GM18909 (cell line): ENCODE results near the gene FBLN5.

Source experiments
- ATAC-seq: cut with Tn5 transposase; IDR thresholded peaks from one replicate; pipeline ENCODE4 v1.9.1; 2021; ENCODE audit warnings: mild to moderate bottlenecking; ENCODE audit not compliant: unreplicated experiment, poor library complexity

Gene FBLN5

DNA sequence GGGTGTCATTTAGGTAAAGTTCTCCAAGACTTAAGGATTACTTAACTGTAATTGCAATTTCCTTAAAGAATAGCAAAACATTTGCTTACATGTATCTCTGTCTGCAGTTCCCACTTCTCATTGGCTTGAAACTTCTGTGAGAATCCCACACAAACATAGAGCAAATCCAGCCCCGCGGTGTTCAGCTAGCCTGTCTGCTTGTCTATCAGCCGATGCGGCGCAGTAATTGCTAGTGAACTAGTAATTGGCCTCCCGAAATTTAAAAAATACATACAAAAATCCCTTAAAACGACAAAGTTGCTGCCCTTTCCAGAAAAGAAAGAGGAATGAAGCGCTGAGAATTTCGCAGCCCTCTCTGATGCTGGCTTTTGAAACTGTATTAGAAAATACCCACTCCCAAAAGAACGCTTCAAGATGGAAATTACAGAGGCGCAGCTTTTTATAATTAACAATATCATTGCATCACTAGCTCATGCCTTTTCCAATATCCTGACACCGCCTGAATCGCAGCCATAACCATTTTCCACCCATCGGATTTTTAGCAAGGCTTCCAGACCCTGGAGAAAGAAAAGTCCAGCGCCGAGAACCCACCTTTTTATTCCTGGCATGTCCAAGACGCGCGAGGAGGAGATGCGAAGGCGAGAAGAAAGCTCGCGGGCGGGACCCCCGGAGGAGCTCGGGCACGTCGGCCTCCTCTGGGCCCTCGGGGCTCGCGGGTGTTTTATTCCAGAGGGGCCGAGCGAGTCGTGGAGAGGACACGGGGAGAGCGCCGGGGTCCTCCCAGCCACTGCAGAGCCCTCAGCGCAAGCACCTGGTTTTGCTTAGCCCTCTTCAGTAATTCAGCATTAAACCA is 646 bp downstream of the FBLN5 start:
- ATAC-seq = no peak

DNA sequence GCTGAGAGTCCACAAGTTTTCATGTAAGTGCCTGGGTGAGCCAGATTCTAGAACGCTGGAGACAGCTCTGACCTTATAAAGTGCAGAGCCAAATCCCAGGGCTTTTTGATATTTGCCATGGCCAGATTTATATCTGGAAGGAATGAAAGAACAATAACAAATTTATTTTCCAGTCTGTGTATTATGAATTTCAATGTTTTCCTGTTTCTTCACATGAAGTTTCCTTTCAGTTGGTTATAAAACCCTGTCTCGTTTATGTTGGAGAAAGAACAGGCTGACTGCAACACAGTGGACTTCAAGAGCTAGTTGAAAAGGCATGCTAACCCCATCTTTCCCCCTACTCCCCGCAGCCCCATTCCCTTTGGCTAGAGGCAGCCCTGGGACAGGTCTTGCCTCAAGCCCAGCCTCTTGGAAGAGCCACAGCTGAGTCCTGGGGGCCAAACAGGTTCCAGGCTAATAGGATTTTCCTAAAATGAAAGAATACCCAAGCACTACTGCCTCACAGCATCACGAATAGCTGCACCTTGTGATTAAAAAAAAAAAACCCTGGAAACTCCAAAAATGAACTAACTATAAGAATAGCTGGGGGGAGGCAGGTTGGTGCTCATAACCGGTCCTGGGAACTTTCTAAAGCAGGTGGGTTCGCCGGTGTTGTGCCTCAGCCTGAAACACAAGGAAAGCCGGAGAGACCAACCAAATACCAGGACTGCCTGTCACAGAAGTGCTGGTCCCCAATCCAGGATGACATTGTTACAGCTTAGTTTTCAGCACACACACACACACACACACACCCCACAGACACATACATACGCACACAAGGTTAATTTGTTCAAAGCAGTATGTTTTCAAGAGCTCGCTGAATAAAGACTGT is 1.5 kb downstream of the FBLN5 start:
- ATAC-seq = no peak

DNA sequence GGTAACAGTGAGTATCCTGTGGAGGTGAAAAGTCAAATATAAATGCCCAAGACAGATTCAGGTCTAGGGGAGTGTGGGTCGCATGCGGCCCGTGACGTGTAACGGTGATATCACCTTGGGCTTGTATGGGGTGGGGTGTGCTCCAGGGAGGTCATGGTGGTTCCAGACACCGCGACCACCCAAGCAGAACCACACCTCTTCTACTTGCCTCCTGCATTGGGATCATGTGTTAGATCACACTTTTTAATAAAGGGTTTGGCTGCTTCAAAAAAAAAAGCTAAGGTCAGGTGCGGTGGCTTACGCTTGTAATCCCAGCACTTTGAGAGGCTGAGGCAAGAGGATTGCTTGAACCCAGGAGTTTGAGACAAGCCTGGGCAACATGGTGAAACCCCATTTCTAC is 4.5 kb downstream of the FBLN5 start:
- ATAC-seq = no peak

DNA sequence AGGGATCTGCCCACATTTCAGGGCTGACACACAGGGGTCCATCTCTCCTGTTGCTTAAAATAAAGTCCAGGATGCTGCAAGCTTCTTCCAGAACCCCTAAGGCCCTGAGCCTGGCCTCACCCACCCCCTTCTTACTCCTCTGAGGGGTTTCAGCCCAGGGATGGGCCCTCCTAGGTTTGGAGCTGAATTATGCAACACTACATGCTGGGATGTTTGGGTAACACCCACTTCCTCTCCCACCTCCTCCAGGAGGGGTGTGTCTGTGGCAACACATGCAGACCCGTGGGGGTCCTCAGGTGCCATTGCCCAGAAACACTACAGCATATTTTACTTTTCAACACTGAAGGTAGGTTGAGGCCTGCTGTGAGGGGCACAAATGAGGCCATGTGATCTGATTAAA is 5.4 kb downstream of the FBLN5 start:
- no peak for ATAC-seq

DNA sequence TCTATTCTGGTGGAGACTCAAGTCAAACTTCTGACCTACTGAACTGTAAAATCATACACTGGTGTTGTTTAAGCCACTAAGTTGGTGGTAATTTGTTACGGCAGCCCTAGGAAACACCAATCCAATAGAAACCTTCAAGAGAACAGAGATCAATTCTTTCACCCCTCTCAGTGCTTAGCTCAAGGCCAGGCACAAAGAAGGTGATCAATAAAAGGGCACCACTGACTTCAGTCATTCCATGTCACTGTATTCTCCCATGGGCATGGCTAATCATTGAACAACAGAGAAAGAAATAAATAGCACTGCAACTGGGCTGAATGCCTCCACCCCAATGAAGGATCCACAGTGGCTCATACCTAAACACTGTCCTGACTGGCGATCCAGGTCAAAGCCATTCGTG is 7.3 kb downstream of the FBLN5 start:
- ATAC-seq = no peak

DNA sequence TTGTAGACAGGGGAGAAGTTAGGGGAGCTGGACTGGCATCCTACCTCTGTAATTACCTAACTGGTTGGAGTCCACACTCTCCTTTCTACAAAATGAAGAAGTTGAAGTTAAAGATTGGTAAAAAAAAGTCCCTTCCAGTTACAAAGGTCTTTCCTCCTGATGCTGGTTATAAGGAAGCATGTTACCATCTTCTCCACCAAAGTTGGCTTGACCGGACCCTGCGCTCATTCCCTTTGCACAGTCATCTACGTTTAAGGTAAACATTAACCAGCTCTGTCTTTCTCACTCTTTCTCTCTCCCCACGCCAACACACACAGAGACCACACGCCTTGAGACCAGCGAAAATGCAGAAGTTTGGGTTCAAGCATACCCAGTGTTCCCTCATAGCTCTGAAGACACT is 11.9 kb downstream of the FBLN5 start:
- no peak for ATAC-seq

DNA sequence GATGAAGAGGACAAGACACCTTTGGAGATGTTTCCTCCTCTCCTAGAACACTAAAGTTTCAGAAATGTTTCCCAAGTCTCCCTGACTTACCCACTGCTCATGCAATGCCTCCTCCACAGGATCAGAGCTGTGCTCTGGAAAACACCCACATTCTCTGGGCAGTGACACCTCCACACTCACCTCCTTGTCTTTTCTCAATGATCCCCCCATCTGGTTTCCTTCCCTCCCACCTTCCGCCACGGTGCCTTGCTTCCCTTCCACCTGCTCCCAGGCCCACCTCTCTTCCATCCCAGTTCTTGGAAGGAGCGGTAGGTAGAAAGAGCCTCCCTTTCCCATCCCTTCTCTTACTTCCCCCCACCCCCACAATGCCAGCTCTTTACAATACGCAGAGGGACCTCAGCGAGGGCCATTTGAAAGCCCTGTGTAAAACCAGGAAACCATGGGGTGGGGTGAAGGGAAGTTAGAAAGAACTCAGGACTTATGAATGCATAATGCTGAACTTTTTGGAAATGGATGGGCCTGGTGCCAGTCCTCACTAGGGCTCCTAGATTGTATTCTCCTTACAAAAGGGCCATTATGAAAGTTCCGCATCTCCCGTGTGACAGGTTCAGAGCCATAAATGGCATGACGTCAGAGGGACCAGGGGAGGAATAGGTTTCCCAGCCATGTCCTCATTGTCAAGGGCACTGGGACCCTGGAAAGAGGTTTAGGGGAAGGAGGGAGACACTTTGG is 12.8 kb downstream of the FBLN5 start:
- no peak for ATAC-seq

DNA sequence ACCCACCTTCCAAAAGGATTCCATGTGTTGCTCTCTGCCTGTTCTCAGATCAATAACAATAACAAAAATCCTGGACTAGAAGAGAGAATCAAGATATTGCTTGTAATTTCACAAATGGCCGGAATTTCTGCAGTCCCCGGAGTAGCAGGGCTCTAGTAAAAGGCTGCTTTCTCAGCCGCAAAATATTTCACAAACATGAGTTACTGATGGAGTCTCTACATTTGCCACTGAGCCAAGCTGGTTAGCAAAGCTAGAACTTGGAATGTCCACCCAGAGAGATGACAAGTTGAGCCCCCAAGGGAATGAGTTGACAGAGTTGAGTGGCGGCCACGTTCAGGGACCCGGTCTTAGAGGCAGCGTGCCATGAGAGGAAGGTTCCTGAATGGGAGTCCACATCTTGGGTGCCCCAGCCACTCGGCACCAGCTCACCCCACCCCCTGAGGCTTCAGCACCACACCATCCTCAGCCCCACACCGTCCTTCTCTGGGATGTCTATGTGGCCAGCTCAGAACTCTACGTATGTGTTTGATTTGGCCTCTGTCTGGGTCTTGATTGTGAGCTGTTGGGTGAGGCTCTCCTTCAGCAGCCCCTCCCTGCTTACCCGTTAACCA is 15.9 kb downstream of the FBLN5 start:
- no peak for ATAC-seq

DNA sequence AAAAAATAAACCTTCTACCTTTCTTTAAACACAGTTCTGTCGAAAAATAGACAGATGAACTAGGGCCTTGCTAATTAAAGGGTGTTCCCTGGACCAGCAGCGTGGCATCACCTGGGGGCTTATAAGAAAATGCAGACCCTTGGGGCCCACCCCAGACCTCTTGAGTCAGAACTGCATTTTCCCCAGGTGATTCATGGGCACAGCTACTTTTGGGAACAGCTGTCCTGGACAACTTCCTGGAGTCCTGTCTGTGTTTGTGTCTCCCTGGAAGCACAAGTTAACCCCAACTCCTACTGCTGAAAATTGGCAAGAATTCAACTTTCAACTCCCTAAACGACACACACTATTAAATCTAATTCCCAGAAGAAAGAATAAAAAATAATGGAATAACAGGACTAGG is 17.8 kb downstream of the FBLN5 start:
- no peak for ATAC-seq

DNA sequence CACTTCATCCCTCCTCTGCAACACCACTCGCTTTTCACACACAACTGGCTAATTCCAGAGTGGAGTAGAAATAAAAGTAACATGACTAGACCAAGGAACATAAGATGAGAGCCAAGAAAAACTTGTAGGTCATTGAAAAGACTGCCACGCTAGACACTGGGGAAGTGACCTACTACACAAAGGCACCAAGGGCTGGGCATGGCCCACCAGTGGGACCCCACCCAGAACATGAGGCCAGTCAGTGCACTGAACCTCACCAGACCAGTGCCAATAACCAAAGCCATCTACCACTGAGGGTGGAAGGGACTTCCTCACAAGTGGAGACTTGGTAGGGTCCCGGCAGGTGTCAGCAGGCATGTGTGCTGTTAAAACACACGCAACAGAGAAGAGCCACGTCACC is 19.7 kb downstream of the FBLN5 start:
- no peak for ATAC-seq

DNA sequence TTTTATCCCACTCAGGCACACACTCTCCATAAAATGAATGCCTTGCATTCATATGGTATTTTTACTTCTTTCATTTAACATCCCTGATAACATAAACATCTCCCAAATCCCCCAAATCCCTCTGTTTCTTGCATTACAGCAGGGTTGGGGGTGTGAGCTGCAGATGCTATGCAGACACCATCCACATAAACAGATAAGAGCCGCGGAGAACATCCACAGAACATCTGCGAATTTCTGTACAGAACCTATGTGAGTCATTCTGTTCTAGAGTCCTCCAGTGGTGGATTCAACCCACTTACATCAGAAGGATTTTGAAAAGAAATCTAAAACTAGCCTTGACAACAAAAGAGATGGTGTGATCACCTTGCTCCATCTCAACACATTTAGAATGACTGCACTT is 20.3 kb downstream of the FBLN5 start:
- ATAC-seq = no peak

DNA sequence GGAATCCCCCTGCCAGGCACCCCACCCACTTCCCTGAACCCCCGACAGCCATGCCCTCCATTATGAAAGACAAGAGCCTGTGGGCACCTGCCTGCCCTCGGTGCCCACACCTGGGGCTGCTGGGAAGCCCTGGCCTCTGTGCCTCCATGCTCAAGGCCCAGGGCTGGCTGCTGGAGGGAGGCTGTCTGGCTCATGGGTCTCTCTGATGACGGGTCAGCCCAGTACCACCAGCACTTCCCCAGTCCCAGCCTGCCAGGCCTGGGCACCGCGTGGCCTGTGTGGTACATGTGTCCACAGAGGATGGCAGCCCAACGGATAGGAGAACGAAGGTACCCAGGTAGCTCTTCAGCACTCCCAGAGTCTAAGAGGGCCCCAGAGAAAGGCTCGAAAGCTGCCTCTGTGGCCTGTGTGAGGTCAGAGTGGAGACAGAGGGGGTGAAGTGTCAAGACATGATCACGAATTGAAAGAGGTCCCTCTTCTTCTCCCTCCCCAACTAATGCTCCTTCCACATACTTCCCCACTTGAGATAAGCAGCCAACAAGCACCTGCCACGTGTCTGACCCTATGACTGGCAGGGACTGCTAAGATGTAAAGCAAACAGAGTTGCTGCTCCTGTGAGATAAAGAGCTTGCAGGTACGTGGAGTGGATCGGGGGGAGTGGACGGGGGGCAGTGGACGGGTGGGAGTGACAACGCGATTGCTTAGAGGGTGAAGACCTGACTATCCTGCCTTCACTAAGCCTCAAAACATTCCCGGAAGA is 21.2 kb downstream of the FBLN5 start:
- ATAC-seq = no peak

DNA sequence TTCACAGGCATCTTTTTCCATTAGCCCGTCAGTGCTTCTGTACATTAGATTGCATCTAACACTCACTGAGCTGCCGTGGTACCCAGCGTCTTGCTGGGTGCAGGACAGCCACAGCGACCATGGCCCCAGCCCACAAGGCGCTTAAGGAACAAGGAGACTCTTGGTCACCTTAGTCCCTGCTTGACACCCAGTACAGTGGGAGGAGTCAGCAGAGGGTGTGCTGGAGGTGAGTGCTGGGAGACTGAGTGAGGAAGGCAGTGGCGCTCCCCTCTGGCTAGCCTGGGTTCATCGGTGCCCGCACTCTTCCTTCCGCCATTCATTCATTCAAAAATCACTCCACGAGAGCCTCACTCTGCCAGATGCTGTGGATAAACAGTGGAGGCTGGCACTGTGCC is 21.8 kb downstream of the FBLN5 start:
- ATAC-seq = no peak

DNA sequence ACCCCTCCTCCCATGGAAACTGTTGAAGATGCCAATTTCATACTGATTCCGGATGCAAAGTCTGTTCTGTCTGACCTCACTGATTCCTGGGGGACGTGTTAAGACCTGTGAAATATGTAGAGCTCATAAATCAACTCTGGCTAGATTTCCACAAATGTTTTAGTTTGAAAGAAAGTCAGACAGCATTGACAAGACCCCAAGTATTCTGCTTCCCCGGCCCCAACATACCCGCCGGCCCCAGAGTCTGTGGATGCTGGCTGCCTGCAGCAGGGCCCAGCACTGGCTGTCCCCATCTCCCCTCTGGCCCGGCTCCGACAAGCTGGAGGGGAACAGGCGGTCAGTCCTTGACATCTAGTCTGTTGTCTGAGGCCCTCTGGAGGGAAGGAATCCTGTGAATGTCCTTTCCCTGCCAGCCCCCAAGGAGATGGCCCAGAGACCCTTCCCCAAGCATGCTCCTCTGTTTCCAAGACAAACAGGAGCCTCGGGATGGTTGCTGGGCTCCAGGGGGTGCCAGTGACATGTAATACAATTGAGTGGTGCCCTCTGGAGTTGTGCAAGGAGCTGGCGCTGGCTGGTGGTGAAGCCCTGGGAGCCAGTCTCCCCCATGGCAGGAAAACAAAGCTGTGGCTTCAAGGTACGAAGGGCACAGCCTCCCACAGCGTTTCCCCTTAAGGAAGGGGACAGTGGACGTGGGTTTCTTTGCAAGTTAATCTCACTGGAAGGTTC is 22.3 kb downstream of the FBLN5 start:
- ATAC-seq = no peak

DNA sequence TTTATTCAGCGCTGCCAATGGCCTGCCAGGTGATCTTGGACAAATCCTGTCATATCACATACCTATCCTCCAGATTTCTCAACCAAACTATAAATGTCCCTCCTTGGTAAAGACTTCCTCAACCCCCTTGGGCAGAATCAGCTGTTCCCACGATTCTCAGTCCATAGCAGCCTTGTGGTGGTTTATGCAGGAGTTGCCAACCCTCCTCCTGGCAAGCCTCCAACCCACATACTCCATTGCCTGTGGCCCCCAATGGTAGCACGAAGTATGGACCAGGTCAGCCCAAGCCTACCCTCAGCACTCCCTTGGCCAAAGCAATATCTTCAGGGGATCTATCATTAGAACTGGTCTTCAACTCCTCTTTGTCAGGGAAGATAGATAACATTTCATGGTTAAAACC is 27.0 kb downstream of the FBLN5 start:
- no peak for ATAC-seq

DNA sequence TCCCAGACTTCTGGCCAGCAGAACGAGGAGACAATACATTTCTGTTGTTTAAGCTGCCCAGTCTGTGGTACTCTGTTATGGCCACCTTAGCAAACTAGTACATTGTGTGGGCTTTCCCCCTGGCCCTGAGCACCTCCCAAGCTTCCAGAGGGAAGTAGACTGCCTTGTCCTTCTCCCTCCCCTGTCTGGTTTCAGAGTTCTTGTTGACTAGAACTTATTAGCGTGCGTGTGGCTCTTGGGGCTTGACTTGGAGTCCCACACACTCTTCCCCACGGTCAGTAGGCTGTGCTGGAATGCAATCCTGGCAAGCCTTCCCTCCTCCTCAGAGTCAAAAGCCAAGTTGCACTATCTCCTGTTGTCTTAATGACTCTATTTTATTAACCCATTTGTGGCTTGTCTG is 27.7 kb downstream of the FBLN5 start:
- no peak for ATAC-seq

DNA sequence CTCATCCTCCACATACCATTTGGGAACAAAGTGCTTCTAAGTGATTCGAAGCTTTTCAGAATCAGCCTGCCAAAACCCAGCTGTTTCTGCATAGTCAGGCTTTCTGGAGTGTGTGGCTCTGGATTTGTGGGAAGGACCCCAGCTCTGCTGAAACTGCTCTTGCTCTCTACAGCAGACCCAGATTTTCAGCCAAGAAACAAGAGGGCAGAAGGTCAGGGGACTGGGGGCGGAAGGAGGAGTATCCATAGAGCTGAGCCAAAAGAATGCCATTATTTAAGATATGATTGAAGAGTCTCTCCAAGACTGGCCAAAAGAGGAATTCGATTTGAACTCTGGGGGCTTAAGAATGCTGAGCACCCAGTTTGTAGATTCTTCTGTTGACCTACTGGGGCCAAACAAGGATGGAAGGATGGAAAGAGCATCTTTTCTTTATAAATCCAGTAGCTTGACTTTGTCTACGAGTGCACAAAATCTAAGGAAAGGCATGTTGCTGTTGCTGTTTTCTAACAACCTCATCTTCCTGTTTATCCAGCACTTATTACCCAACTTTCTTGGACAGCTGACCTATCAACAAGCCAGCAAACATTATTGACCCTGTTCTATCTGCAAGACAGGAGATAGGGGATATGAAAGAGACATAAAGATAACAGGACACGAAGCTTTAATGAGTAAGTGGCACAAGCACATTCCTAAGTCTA is 29.2 kb downstream of the FBLN5 start:
- no peak for ATAC-seq

DNA sequence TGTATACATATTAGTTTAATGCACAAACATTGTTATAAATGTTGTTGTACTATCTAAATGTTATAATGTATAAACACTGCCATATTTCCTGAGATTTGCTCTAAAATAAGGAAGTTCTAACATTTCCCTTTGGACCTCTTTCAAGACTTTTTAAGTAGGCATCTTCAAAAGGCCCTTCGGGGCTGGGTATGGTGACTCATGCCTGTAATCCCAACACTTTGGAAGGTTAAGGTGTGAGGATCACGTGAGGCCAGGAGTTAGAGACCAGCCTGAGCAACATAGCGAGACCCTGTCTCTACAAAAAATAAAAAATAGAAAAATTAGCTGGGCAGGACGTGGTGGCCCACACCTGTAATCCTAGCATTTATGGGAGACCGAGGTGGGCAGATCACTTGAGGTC is 35.5 kb downstream of the FBLN5 start:
- no peak for ATAC-seq
